IPS-20b (cell line): Measurements from ENCODE around the gene AGXT.

ENCODE experiments used
- H3K27ac ChIP-seq: one replicate; pipeline ENCODE4 v1.5.1; 2013; ENCODE audit warnings: low read length
- H3K27me3 ChIP-seq: 2 replicates; pipeline ENCODE4 v1.6.1; 2013; ENCODE audit warnings: mild to moderate bottlenecking, low read length, inconsistent platforms; ENCODE audit not compliant: insufficient read depth
- H3K36me3 ChIP-seq: 2 replicates; pipeline ENCODE4 v1.6.1; 2013; ENCODE audit warnings: low read depth, mild to moderate bottlenecking, inconsistent platforms, low read length, moderate library complexity; ENCODE audit not compliant: insufficient read depth
- H3K4me1 ChIP-seq: 2 replicates; pipeline ENCODE4 v1.6.1; 2013; ENCODE audit warnings: mild to moderate bottlenecking, control low read depth, inconsistent platforms, low read length, moderate library complexity; ENCODE audit not compliant: insufficient read depth
- H3K4me3 ChIP-seq: 2 replicates; pipeline ENCODE4 v1.5.1; 2013; ENCODE audit warnings: mild to moderate bottlenecking, low read length, inconsistent platforms
- H3K9ac ChIP-seq: 2 replicates; pipeline ENCODE4 v1.6.1; 2013; ENCODE audit warnings: low read depth, mild to moderate bottlenecking, inconsistent platforms, low read length, moderate library complexity
- H3K9me3 ChIP-seq: 2 replicates; pipeline ENCODE4 v1.6.1; 2013; ENCODE audit warnings: mild to moderate bottlenecking, low read depth, low read length, inconsistent platforms; ENCODE audit not compliant: insufficient read depth

The AGXT gene

DNA sequence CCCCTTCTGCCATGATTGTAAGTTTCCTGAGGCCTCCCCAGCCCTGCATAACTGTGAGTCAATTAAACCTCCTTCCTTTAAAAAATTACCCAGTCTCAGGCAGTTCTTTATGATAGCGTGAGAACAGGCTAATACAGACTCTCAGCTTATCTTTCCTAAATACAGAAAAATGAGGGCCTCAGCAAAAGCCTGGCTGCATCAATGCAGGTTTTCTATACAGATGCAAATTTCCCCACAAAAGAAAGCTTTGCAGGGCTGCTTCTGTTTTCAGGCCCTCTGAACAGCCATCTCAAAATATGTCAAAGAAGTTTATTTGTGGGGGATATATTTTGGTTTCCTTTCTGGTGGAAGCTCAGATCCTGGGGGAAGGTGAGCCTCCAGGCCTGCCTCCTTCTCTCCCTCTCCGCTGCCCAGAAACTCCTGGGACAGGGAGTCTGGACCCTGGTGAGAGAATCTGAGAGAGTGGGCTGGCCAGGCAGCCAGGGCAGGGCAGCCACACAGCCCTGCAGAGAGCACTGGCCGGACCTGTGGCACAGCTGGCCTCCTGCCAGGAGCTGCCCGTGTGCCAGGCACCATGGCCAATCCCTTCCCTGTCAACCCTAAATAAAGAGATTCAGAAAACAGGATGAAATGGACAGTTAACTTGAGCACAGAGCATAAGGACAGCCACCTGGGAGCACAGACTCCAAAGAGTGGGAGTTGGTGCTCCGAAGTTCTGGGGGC lies 21.6 kb upstream of the AGXT start:
- H3K9me3 ChIP-seq: peaks cover 6% of the 10 kb centered on the region; the same call in 1 of the 2 replicates
- H3K4me1 ChIP-seq: peaks cover 3% of the 10 kb centered on the region
- no peak overlapping the region for H3K9ac ChIP-seq
- no peak overlapping the region for H3K4me3 ChIP-seq
- H3K36me3 ChIP-seq: no peaks in the 10 kb centered on the region
- H3K27ac ChIP-seq: no peak overlapping the region
- H3K27me3 ChIP-seq: no peaks in the 10 kb centered on the region

DNA sequence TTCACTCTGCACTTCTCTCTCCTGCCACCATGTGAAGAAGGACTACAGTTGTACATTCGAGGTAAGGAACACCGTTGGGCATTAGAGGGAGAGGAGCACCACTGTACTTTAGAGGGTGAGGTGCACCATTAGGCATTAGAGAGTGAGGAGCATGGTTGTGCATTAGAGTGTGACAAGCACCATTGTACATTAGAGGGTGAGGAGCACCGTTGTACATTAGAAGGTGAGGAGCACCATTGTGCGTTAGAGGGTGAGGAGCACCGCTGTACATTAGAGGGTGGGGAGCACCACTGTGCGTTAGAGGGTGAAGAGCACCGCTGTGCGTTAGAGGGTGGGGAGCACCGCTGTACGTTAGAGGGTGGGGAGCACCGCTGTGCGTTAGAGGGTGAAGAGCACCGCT lies 20.8 kb upstream of the AGXT start:
- Histone ChIP-seq H3K4me1 (peaks cover 3% of the 10 kb centered on the region), H3K9me3 (peaks cover 6% of the 10 kb centered on the region; the same call in 1 of the 2 replicates), H3K9ac (no peak overlapping the region), H3K36me3 (no peaks in the 10 kb centered on the region), H3K27ac (no peak overlapping the region), H3K27me3 (no peaks in the 10 kb centered on the region), H3K4me3 (no peak overlapping the region)

DNA sequence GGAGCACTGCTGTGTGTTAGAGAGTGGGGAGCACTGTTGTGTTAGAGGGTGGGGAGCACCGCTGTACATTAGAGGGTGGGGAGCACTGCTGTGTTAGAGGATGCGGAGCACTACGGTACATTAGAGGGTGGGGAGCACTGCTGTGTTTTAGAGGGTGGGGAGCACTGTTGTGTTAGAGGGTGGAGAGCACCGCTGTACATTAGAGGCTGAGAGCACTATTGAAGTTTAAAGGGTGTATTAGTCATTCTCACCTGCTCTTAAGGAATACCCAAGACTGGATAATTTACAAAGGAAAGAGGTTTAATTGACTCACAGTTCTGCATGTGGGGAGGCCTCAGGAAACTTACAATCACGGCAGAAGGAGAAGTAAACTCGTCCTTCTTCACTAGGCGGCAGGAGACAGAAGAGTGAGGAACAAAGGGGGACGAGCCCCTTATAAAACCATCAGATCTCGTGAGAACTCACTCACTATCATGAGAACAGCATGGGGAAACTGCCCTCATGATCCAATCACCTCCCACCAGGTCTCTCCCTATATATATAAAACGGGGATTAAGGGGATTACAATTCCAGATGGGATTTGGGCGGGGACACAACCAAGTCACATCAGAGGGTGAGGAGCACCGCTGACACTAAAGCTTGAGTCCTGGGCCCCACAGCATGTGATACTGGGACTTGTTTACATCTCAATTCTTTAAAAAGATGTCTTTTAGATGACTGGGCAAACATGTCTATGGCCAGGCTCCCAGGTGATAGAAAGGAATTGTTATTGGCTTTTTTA lies 19.5 kb upstream of the AGXT start:
- Histone ChIP-seq H3K36me3 (no peaks in the 10 kb centered on the region), H3K27ac (no peak overlapping the region), H3K4me1 (no peaks in the 10 kb centered on the region; the same call in 1 of the 2 replicates)

DNA sequence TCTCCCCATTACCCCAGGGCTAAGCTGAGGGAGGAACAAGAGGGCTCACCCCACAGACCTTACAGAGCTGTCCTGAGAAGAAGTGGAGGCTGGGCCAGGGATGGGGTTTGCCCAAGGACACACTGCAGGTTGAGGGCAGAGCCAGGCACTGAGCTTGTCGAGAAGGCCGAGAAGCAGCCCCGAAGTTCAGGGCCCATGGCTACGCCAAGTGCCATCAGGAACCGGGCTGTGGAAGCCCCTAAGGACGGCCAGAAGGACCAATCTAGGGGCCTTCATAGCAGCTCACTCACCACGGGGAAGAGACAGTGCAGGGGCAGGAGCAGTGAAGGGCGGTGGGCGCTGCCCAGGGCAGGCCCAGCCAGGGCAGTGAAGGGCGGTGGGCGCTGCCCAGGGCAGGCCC lies 18.6 kb upstream of the AGXT start:
- peaks cover 6% of the 10 kb centered on the region; the same call in 1 of the 2 replicates for H3K9me3 ChIP-seq
- no peak overlapping the region for H3K4me3 ChIP-seq
- no peaks in the 10 kb centered on the region for H3K27me3 ChIP-seq
- H3K36me3 ChIP-seq: no peaks in the 10 kb centered on the region
- no peaks in the 10 kb centered on the region; the same call in 1 of the 2 replicates for H3K4me1 ChIP-seq
- no peak overlapping the region for H3K27ac ChIP-seq
- H3K9ac ChIP-seq: no peak overlapping the region

More for the DNA sequence above, 19.5 kb upstream of the AGXT start:
- peaks cover 6% of the 10 kb centered on the region; the same call in 1 of the 2 replicates for H3K9me3 ChIP-seq
- H3K4me3 ChIP-seq: no peak overlapping the region
- H3K27me3 ChIP-seq: no peaks in the 10 kb centered on the region
- no peak overlapping the region for H3K9ac ChIP-seq

DNA sequence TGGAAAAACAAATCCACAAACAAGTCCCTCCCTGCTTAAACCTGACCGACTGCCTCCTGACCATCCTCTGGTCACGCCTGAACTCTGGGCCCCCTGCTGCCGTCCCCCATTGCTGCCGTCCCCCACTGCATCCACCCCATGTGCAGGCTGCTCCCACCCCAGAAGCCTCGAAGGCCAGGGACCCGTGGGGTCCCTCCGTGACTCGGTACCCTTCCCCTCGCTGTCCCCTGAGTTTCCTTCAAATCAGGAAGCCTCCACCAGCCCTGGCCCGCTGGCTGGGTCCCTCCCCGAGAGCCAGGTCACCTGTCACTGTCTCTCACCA lies 17.9 kb upstream of the AGXT start:
- H3K9me3 ChIP-seq: peaks cover 3% of the 10 kb centered on the region; the same call in 1 of the 2 replicates
- no peak overlapping the region for H3K9ac ChIP-seq
- H3K4me1 ChIP-seq: no peaks in the 10 kb centered on the region; the same call in 1 of the 2 replicates
- H3K36me3 ChIP-seq: no peaks in the 10 kb centered on the region
- H3K27ac ChIP-seq: no peak overlapping the region
- H3K27me3 ChIP-seq: no peaks in the 10 kb centered on the region
- H3K4me3 ChIP-seq: no peak overlapping the region

DNA sequence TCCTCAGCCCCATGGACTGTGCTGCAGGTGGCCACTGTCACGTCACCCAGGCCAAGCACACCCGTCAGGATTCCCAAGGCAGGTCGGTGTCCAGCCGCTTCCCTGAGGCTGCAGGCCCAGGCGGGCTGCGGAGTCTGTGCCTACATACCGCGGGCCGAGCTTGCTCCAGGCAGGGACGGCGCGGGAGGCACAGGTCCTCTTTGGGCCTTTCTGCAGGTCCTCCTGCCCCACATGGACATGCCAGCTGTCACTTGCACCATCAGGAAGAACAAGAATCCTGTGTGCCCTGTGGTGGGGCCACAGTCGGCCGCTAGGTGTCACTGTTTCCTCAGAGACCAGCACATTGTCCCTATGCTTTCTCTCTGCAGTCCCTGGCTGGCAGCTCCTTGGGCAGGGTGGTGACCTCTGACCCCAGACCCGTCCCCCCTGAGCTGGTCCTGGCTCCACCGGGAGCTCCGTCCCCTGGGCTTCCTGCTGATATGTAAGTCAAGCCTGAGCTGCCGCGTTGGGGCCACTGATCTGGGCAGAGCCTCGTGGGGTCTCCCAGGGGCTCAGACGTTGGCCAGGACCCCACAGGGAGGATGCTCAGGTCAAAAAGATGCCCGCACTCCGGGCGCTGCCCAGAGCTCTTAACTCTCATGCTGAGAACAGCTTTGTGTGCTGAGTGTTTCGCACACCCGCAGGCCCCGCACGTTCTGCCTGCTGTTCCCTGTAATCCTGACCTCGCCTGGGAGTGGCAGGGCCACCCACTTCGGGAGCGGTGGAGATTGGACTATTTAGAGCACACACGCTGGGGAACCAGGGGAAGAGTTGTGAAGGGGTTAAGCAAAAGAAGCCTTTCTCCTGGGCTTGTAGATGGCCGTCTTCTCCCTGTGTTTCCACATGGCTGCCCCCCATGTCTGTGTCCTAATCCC lies 17.3 kb upstream of the AGXT start:
- Histone ChIP-seq H3K36me3 (no peaks in the 10 kb centered on the region), H3K4me1 (no peaks in the 10 kb centered on the region; the same call in 1 of the 2 replicates), H3K27ac (no peak overlapping the region), H3K9ac (no peak overlapping the region), H3K9me3 (no peaks in the 10 kb centered on the region), H3K27me3 (no peaks in the 10 kb centered on the region), H3K4me3 (no peak overlapping the region)

DNA sequence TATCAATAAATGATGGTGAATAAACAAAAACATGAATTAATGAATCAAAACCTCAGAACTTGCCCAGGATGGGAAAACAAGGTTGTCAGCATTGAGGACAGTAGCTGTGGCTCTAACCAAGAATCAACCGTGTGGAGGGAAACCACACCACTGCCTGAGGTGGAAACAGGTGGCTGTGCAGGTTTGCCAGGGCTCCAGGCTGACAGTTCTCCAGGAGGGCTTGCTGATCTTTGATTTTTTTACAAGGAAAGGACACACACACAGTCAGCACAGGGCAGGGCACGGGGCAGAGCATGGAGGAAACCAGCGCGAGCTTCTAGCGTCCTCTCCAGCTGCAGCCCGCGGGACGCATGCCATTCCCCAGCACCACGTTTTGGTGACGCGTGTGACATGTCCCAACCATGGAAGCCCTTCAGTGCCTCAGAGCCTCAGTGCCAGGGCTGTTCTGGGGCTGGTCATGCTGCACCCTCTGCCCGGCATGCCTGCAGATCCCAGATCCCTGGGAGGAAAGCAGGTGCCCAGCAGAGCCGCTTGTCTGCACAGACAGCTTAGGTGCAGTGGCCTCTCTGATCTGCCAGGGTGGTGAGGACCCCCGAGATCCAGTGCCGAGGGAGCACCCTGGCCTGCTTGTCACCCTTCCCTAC lies 15.8 kb upstream of the AGXT start:
- Histone ChIP-seq H3K36me3 (no peaks in the 10 kb centered on the region), H3K9ac (no peak overlapping the region), H3K4me3 (no peak overlapping the region), H3K27ac (no peak overlapping the region), H3K4me1 (no peaks in the 10 kb centered on the region; the same call in 1 of the 2 replicates), H3K9me3 (no peaks in the 10 kb centered on the region), H3K27me3 (no peaks in the 10 kb centered on the region)

DNA sequence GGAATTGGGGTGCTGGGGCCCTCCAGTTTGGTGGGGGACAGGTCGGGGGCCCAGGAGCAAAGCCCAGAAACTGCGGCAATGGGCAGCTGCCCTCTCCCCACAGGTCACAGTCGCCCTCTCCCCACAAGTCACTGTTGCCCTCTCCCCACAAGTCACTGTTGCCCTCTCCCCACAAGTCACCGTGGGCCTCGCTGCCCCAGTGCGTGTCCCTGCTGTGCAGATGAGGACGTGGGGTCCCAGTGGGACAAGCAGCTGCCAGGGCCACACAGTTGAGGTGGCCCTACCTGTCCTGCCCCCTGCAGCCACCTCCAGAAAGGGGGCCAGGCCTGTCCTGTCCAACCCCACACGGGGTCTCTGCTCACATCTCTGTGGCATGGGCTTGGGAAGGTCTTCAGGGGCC lies 13.0 kb upstream of the AGXT start:
- Histone ChIP-seq H3K9me3 (no peaks in the 10 kb centered on the region), H3K27me3 (no peaks in the 10 kb centered on the region), H3K36me3 (no peaks in the 10 kb centered on the region), H3K9ac (no peak overlapping the region), H3K27ac (no peak overlapping the region), H3K4me3 (no peak overlapping the region), H3K4me1 (no peaks in the 10 kb centered on the region; the same call in 1 of the 2 replicates)

DNA sequence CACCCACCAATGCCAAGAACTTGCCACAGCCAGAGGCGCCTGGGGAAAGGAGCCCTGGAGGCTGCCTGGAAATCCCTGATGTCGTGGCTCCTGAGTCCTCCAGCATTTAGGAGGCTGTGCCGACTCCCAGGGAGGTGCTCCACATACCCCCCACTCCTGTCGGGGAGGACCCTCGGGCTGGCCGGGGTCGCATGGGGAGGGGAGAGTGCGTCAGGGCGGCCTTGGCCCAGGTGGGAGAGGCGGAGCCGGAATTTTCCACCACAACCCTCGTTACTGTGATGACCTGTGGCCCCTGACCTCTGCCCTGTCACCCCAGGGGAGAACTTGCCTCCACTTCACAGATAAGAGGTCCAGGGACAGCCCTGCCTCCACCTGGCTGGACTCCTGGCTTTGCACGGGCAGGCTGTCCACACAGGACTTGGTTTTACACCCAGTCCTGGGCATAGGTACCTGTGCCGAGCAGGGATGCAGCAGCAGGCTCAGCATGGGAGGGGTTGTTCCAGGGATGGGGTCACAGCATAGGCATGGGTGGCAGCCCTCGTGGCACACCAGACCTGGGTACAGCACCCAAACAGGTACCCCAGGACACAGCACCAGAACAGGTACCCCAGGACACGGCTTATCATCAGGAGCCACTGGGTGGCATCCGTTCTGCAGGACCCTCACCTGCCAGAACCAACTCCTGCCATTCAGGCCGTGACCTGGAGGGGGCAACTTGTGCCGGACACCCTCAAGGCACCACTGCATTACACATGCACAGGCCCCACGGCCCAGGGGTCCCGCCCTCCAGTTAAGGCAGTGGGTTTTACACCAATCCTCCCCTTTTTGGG lies 12.3 kb upstream of the AGXT start:
- H3K4me3 ChIP-seq: no peak overlapping the region
- no peak overlapping the region for H3K9ac ChIP-seq
- H3K27ac ChIP-seq: no peak overlapping the region

DNA sequence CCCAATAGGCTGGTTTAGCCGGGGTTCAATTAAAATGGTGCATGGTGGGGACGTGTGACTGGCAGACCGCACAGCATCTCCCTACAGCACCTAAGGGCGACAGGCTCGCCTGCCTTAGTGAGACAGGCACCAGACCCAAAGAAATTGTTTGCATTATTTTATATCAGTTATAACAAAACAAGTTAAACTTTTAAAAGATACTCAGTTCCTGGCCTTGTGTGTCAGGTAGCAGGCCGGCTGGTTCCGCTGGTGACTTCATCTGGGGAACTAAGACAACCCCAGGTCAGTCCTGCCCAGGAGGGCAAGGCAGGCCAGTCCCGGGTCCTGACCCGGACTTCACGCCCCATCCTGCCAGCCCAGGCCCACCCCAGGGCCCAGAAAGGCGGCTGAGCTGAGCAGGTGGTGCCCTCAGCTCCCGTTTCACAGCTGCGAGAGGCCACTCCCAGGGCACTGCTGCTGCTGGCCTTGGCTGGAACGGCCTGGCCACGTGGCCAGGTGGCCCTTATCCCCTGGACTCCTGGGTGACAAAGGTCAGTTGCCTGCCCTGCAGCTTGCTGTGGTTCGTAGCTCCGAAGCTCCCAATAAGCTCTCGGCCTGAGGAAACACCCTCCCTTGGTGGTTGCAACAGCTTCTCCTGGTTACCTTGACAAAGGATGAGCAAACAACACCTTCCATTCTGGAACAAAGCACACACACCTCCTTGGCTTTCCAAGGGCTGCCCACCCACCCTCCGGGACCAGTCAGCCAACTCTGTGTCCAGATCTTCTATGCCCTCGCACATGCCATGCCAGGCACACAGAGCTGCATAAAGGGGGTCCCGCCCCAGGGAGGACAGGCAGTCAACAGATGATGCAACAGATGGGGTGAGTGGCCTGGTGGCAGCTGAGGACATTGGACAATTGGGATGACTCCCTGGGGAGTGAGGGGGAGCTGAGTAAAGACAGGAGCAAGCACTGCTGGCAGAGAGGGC lies 11.3 kb upstream of the AGXT start:
- Histone ChIP-seq H3K4me3 (no peak overlapping the region), H3K9ac (no peak overlapping the region), H3K36me3 (no peaks in the 10 kb centered on the region), H3K27me3 (no peaks in the 10 kb centered on the region), H3K27ac (no peak overlapping the region), H3K4me1 (no peaks in the 10 kb centered on the region), H3K9me3 (no peaks in the 10 kb centered on the region)

More for the DNA sequence above, 12.3 kb upstream of the AGXT start:
- Histone ChIP-seq H3K4me1 (no peaks in the 10 kb centered on the region; the same call in 1 of the 2 replicates), H3K9me3 (no peaks in the 10 kb centered on the region), H3K36me3 (no peaks in the 10 kb centered on the region), H3K27me3 (no peaks in the 10 kb centered on the region)
